ENCODE results near the gene NEK3. TPM values are rescaled to one million over a fixed set of nuclear protein-coding genes. Genes with fewer than 3 reads are reported as not detected.

NEK3 gene
- total RNA-seq, 1 experiment from 2014 or later: 6.9 TPM

- ATAC-seq: peak; percentile 3; the same call in 1 of the 2 replicates
Measured at GRCh38 chr13:52127378-52127777, 32.0 kb downstream of the NEK3 start.

GRCh38 chr13:52125547-52125946 lies 33.9 kb downstream of the NEK3 start:
- Histone ChIP-seq H2AFZ (ENCODE audit: low read length) (no peak overlapping the region), H3K4me1 (ENCODE audit: insufficient read depth, low read length) (peaks cover 5% of the 10 kb centered on the region; the same call in 1 of the 2 replicates), H3K4me2 (ENCODE audit: low read length) (no peak overlapping the region), H3K36me3 (ENCODE audit: low read depth, low read length) (no peaks in the 10 kb centered on the region), H4K20me1 (ENCODE audit: low read length) (no peaks in the 10 kb centered on the region), H3K27me3 (ENCODE audit: low read length) (no peaks in the 10 kb centered on the region), H3K79me2 (ENCODE audit: low read length) (no peaks in the 10 kb centered on the region), H3F3A (ENCODE audit: low read length, unreplicated experiment) (no peaks in the 10 kb centered on the region), H3K9ac (ENCODE audit: low read length) (no peak overlapping the region), H3K27ac (ENCODE audit: low read length) (no peak overlapping the region), H3K4me3 (ENCODE audit: low read length) (no peak overlapping the region), H3K9me2 (replicated peaks; ENCODE audit: low read length) (no peaks in the 10 kb centered on the region), H3K9me3 (ENCODE audit: low read length) (no peaks in the 10 kb centered on the region)
- BruUV-seq (replicated peaks): no TSS peak
- CTCF ChIA-PET: no interaction called here
- POLR2A ChIA-PET (ENCODE audit: unreplicated experiment): no interaction called here
- intact Hi-C loops (cut with micrococcal nuclease): loop anchor here (5.0 kb wide), 1 partner anchor 213 kb away; no protein-coding TSS in a partner anchor
- ATAC-seq (no peak), DNase-seq (no peak)
- TF ChIP-seq EZH2phosphoT487 (IDR thresholded peaks at IDR 0.05; ENCODE audit: borderline replicate concordance, low read length): no peak
- no peak for TF ChIP-seq EZH2 (IDR thresholded peaks at IDR 0.05; ENCODE audit: low read length, unreplicated experiment)
- no peak for TF ChIP-seq CTCF (conservative IDR thresholded peaks at IDR 0.05; ENCODE audit: low read depth, low read length)

More at GRCh38 chr13:52127378-52127777, 32.0 kb downstream of the NEK3 start:
- Histone ChIP-seq H3F3A (ENCODE audit: low read length, unreplicated experiment) (no peaks in the 10 kb centered on the region), H3K36me3 (ENCODE audit: low read depth, low read length) (no peaks in the 10 kb centered on the region), H3K9me3 (ENCODE audit: low read length) (no peaks in the 10 kb centered on the region), H3K9ac (ENCODE audit: low read length) (no peak overlapping the region), H3K27ac (ENCODE audit: low read length) (no peak overlapping the region), H3K27me3 (ENCODE audit: low read length) (no peaks in the 10 kb centered on the region), H3K9me2 (replicated peaks; ENCODE audit: low read length) (no peaks in the 10 kb centered on the region), H3K4me3 (ENCODE audit: low read length) (peak overlapping the region; percentile 87; the same call in 1 of the 2 replicates), H2AFZ (ENCODE audit: low read length) (peak overlapping the region; percentile 95), H4K20me1 (ENCODE audit: low read length) (no peaks in the 10 kb centered on the region), H3K4me1 (ENCODE audit: insufficient read depth, low read length) (peaks cover 8% of the 10 kb centered on the region; the same call in 1 of the 2 replicates), H3K4me2 (ENCODE audit: low read length) (peak overlapping the region; percentile 89), H3K79me2 (ENCODE audit: low read length) (no peaks in the 10 kb centered on the region)
- intact Hi-C loops (cut with micrococcal nuclease): loop anchor here (1.0 to 5.0 kb wide), 3 partner anchors 126 to 231 kb away; no protein-coding TSS in a partner anchor
- DNase-seq: no peak
- POLR2A ChIA-PET (ENCODE audit: unreplicated experiment): no interaction called here
- TF ChIP-seq EZH2 (IDR thresholded peaks at IDR 0.05; ENCODE audit: low read length, unreplicated experiment) (no peak), CTCF (conservative IDR thresholded peaks at IDR 0.05; ENCODE audit: low read depth, low read length) (no peak), EZH2phosphoT487 (IDR thresholded peaks at IDR 0.05; ENCODE audit: borderline replicate concordance, low read length) (no peak)
- CTCF ChIA-PET: interaction anchor here (0.6 to 0.8 kb wide), 3 partner anchors 128 to 345 kb away, joined by 3 read pairs; no protein-coding TSS in a partner anchor
- no TSS peak for BruUV-seq (replicated peaks)

- Histone ChIP-seq H3K79me2 (ENCODE audit: low read length) (no peaks in the 10 kb centered on the region), H3K4me2 (ENCODE audit: low read length) (no peak overlapping the region), H3F3A (ENCODE audit: low read length, unreplicated experiment) (no peaks in the 10 kb centered on the region), H3K4me3 (ENCODE audit: low read length) (no peak overlapping the region), H3K9me3 (ENCODE audit: low read length) (no peaks in the 10 kb centered on the region), H3K27me3 (ENCODE audit: low read length) (no peaks in the 10 kb centered on the region; the same call in 1 of the 2 replicates), H4K20me1 (ENCODE audit: low read length) (no peaks in the 10 kb centered on the region), H3K9me2 (replicated peaks; ENCODE audit: low read length) (no peaks in the 10 kb centered on the region), H3K9ac (ENCODE audit: low read length) (no peak overlapping the region), H3K27ac (ENCODE audit: low read length) (no peak overlapping the region), H3K4me1 (ENCODE audit: insufficient read depth, low read length) (no peaks in the 10 kb centered on the region), H3K36me3 (ENCODE audit: low read depth, low read length) (no peaks in the 10 kb centered on the region), H2AFZ (ENCODE audit: low read length) (no peak overlapping the region)
- DNase-seq: no peak
- intact Hi-C loops (cut with micrococcal nuclease): no loop called here
- CTCF ChIA-PET: no interaction called here
- ATAC-seq: no peak
- no TSS peak for BruUV-seq (replicated peaks)
- POLR2A ChIA-PET (ENCODE audit: unreplicated experiment): no interaction called here
- TF ChIP-seq CTCF (conservative IDR thresholded peaks at IDR 0.05; ENCODE audit: low read depth, low read length): no peak
- TF ChIP-seq EZH2 (IDR thresholded peaks at IDR 0.05; ENCODE audit: low read length, unreplicated experiment): no peak
- no peak for TF ChIP-seq EZH2phosphoT487 (IDR thresholded peaks at IDR 0.05; ENCODE audit: borderline replicate concordance, low read length)
Measured at GRCh38 chr13:52118595-52118994, 40.8 kb downstream of the NEK3 start.
